ENCODE data around the gene APPBP2. TPM values are rescaled to one million over a fixed set of nuclear protein-coding genes. Genes with fewer than 3 reads are reported as not detected.
"Not testable (repeated sequence)": the region's sequence is repeated elsewhere in the genome, so short reads cannot be mapped to it uniquely, and the experiment has no call there.

Gene APPBP2
- total RNA-seq, 1 donor from 2014 or later = 31.1 TPM

DNA sequence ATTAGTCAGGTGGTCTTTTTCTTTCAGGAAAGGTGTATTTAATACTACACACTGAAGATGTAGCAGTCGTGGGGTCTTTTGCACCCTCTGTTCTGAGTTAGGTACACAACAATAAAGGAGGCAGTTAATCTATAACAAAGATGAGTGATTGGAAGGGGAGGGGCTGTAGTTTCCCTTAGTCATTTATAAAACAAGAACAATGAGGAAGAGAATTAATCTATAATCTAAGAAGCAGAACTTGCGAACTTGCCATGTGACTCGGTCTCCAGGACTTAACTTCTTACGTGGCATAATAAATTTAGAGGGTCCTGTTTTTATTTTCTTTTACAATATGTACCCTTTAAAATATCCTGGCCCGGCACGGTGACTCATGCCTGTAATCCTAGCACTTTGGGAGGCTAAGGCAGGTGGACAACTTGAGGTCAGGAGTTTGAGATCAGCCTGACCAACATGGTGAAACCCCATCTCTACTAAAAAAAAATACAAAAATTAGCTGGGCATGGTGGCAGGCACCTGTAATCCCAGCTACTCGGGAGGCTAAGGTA lies 8.6 kb upstream of the APPBP2 start:
- intact Hi-C loops (cut with micrococcal nuclease) = no loop called here

DNA sequence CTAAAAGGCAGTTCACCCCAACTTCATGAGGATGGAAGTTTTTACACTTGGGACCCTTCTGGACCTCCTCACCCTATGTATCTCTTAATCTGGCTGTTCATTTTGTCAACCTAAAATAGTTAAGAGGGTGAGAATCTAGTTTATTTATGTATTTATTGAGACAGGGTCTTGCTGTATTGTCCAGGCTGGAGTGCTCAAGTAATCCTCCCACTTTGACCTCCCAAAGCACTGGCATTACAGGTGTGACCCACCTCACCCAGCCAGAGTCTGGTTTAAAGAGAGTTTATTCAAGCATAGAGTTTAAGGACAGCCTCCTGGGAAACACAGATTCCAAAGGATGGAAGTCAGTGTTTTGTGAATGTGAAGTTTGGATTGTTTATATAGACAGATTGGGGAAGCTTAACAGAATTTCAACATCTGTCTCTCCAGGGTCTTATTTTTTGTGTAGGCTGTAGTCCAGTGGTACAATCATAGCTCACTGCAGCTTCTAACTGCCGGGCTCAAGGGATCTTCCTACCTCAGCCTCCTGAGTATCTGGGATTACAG lies 8.0 kb upstream of the APPBP2 start:
- intact Hi-C loops (cut with micrococcal nuclease) = no loop called here

DNA sequence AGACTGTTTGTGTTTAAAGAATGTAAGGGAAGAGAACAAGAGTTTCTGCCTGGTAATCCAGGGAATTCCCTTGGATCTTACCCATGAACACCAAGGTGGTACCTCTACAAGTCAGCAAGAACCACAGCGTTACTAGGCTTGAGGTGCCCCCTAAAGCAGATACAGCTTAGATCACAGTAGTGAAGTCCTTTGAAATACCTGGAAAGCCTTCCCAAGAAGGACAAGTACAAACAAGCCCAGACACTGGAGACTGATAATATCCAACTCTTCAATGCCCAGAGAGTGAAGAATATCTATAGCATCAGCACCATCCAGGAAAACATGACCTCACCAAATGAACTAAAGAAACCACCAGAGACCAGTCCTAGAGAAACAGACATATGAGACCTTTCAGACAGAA lies 3.8 kb upstream of the APPBP2 start:
- intact Hi-C loops (cut with micrococcal nuclease) = loop anchor here (5.0 to 10.0 kb wide), 2 partner anchors 395 to 638 kb away; partner anchors contain the start of genes RPS6KB1 and TUBD1

DNA sequence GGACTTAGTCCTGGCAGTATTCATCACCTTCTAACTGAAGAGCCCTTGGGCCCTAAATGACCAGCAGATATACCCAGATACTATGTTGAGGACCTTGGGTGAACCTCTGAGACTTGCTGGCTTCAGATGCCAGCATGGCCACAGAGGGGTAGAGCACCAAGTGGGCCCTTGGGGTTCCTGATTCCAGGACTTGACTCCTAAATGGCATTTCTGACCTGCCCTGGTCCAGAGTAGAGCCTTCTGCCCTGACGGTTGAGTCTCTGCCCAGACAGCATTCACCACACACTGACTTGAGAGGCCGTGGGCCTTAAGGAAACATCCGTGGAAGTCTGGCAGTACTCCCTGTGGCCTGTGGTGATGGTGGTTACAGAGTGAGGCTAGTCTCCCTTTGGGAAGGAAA lies 2.8 kb upstream of the APPBP2 start:
- intact Hi-C loops (cut with micrococcal nuclease) = loop anchor here (5.0 to 10.0 kb wide), 2 partner anchors 394 to 637 kb away; partner anchors contain the start of genes RPS6KB1 and TUBD1

DNA sequence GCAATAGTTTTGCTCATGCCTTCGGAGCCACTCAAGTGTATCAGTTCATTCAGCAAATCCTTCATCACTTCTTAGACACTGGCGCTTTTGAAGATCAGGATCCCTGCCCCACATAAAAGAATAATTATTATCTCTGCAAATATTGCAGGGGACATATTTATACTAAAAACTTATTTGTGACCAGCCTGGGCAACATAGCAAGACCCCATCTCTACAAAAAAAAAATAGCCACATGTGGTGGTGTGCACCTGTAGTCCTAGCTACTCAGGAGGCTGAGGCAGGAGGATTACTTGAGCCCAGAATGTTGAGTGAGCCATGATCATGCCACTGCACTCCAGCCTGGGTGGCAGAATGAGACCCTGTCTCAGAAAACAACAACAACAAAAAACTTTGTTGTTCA lies 1.7 kb upstream of the APPBP2 start:
- intact Hi-C loops (cut with micrococcal nuclease) = loop anchor here (2.0 to 10.0 kb wide), 3 partner anchors 41 to 635 kb away; partner anchors contain the start of genes RPS6KB1 and TUBD1

DNA sequence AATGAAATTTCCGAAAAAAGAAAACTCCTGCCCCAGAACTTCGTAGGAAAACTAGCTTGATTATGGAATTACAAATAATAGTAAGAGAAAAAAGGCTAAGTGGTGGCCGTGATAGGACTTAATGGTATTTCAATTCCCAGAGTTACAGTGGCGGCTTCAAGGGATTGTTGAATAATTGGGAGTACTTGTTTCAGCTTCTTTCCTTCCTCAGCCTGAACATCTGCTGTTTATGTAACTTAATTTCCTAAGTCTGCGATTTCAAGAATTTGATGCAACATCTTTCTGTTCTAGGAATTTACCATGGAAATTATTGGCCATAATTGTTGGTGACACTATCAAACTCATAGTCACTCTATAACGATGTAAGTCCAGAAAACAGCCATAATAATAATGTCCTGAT lies 684 bp upstream of the APPBP2 start:
- intact Hi-C loops (cut with micrococcal nuclease) = loop anchor here (1.0 to 10.0 kb wide), 8 partner anchors 42 to 1337 kb away; partner anchors contain the start of genes BCAS3, BRIP1, RPS6KB1 and TUBD1

DNA sequence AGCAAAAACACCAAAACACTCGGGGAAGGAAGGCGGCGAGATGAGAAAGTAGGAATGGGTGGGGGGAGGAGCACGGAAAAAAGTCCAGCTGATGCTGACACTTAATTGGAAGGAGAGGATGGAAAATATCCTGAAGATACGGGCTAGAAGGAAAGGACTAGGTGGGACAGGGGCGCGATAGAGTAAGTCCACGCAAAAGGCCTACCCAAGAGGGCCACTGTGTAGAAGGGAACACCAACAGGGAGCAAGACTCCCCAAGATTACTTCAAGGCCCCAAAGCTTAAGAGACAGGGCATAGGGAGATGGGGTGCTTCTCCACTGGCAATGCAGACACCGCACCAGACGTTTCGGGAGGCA lies 736 bp downstream of the APPBP2 start:
- intact Hi-C loops (cut with micrococcal nuclease) = loop anchor here (1.0 to 10.0 kb wide), 3 partner anchors 76 to 633 kb away; partner anchors contain the start of genes RPS6KB1 and TUBD1

DNA sequence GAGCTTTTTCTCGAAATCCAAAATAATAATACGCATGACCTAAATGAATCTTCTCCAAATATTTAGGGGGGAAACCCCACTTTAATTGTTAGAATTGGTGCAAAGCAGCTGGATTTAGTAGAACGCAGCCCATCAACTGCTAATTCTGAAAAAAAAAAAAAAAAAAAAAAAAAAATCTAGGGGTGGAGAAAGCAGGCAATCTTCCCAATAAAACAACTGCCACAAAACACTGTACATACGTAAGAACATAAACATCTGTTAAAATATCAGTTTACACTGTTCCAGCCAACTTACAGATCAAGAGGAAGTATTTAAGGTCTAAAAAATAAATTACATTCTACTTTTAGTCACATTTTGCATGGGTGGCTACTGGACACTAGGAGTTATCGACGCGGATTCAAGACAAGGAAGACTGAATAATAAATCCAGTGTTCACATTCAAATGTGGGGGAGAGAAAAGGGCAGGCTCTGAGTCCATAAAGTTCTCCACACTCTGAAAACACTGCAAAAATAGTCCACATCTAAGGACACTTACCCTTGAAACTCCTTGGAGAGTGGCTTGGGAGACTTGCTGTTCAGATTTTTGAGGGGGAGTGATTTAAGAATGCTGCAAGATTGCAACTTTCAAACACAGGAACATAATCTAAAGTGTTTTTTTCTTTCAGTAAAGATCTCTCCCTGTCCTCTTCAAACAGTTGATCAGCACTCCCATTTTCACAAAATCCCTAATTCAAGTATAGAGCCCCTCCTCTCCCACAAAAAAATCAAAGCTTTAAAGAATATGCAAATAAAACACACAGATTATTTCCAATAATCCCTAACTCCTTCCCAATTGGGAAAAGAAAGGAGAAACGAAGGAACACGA lies 1.3 kb downstream of the APPBP2 start:
- intact Hi-C loops (cut with micrococcal nuclease) = loop anchor here (1.0 to 10.0 kb wide), 3 partner anchors 77 to 632 kb away; partner anchors contain the start of genes RPS6KB1 and TUBD1

DNA sequence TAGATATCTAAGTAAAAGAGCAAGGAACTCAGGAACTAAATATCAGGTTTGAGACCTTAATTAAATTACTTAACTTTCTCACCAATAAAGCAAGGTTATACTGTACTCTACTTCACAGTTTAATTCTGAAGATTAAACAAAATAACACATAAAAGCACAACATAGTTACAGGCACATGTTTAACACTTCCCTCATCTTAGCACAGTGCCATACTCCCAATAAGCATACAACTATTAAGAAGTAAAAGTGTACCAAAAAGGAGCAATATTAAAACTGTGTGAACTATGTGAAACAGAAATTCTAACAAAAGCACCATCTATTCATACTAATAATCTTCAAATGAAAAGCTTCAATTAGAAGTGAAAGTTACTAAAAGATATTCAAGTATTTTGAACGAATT lies 2.2 kb downstream of the APPBP2 start:
- intact Hi-C loops (cut with micrococcal nuclease) = loop anchor here (10.0 kb wide), 1 partner anchor 389 kb away; no protein-coding TSS in a partner anchor

DNA sequence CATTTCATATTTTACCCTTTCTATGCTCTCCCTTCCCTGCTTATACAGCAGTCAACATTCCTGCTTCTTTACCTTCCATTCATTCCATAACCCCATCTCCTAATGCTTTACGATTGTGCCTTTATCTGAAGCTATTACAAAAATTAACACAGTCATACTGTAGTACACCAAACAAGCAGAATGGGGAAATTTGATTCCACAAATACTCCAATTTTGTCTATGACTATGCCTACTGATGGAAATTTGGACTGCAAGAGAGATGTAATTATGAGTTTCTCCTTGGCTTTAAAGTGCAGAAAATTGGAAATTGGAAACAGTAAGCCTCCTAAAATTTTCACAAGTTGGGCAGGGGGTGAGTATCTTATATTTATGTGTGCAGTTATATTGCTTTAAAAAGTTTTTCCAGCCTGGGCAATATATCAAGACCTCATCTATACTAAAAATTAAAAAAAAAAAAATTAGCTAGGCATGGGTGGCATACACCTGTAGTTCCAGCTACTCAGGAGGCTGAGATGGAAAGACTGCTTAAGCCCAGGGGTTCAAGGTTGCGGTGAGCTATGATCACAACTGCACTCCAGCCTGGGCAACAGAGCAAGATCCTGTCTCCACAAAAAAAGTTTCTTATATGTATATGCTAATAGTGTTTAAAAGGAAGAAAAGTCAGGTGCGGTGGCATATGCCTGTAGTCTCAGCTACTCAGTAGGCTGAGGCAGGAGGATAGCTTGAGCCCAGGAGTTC lies 3.0 kb downstream of the APPBP2 start:
- intact Hi-C loops (cut with micrococcal nuclease) = loop anchor here (10.0 kb wide), 1 partner anchor 388 kb away; no protein-coding TSS in a partner anchor

DNA sequence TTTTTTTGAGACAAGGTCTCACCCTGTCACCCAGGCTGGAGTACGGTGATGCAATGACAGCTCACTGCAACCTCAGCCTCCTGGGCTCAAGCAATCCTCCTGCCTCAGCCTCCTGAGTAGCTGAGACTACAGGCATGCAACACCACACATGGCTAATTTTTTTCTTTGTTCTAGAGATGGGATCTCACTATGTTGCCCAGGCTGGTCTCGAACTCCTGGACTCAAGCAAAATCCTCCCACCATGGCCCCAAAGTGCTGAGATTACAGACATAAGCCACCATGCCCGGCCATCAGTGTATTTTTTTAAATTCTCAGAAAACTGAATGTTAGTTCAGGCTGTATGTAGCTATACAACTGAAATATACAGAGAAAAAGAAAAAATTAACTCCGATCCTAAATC lies 6.2 kb downstream of the APPBP2 start:
- intact Hi-C loops (cut with micrococcal nuclease) = loop anchor here (10.0 kb wide), 1 partner anchor 385 kb away; no protein-coding TSS in a partner anchor

DNA sequence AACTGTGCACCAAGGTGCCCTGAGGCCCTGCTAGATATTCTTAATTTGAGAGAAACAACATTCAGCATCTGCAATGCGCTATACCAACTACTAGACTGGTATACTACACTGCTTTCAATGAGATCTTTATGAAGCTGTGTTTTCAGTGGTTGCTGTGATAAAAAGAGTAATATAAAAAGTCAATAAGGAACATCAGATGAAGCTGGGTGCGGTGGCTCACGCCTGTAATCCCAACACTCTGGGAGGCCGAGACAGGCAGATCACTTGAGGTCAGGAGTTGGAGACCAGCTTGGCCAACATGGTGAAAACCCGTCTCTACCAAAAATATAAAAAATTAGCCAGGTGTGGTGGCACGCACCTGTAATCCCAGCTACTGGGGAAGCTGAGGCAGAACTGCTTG lies 10.4 kb downstream of the APPBP2 start:
- intact Hi-C loops (cut with micrococcal nuclease) = not testable (repeated sequence)

DNA sequence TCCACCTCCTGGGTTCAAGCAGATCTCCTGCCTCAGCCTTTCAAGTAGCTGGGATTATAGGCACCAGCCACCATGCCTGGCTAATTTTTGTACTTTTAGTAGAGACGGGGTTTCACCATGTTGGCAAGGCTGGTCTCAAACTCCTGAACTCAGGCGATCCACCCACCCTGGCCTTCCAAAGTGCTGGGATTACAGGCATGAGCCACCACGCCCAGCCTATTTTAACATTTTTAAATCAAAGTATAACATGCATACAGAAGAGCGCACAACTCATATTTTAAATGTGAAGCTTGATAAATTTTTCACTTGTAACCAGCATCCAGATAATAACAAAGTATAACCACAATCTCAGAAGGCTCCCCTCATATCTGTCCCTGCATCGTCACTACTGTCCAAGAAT lies 10.8 kb downstream of the APPBP2 start:
- intact Hi-C loops (cut with micrococcal nuclease) = not testable (repeated sequence)

DNA sequence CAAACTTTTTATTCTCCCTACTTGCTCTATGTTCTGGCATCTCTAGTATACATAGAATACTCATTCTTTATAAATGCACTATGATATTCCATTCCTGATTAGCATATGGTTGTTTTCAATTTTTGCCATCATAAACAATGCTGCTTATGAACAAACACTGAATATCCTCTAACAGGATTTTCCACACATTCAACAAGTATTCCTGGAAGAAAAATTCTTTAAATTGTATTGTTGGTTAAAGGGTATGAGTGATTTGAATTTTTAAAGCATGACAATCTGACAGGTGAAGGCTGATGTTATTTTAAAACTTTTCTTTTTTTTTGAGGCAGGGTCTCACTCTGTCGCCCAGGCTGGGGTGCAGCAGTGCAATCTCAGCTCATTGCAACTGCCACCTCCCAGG lies 11.5 kb downstream of the APPBP2 start:
- intact Hi-C loops (cut with micrococcal nuclease) = no loop called here

DNA sequence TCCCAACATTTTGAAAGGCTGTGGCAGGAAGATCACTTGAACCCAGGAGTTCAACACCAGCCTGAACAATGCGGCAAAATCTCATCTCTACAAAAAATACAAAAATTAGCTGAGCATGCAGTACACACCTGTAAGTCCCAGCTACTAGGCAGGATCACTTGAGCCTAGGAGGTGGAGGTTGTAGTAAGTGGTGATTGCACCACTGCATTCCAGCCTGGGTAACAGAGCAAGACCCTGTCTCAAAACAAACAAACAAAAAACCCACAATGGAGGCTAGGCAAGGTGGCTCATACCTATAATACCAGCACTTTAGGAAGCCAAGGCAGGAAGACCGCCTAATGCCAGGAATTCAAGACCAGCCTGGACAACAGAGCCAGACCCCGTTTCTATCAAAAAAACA lies 12.0 kb downstream of the APPBP2 start:
- intact Hi-C loops (cut with micrococcal nuclease) = no loop called here

DNA sequence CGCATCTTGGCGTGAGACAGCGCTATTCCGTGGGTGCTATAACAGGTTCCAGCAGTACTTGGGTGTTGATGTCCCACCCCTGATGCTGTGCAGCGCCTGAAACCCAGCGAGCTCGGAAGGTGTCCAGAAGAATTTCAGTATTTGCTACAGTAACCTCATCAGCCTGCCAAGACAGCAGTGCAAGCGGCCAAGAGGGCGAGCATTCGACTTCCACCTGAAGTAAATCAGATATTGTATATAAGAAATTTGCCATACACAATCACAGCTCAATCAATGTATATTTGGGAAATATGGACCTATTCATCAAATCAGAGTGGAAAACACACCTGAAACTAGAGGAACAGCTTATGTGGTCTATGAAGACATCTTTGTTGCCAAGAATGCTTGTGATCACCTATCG lies 13.0 kb downstream of the APPBP2 start:
- intact Hi-C loops (cut with micrococcal nuclease) = no loop called here

DNA sequence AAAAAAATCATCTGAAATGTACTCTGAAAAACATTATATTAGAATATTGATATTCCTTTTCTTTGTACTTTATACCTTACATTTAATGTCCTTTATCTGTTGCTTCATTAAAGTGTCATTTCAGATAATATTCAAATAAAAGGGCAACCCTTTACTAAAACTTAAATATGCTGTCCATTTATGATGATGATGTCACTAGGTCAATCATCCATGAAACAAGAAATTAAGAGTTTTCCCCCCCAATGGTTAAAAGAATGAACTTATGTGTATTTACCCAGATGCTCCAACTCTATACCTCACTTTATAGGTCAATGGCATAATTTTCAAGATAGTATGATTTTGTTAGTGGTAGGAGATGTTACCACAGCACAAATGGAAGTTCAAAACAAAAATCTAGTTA lies 15.3 kb downstream of the APPBP2 start:
- intact Hi-C loops (cut with micrococcal nuclease) = no loop called here

DNA sequence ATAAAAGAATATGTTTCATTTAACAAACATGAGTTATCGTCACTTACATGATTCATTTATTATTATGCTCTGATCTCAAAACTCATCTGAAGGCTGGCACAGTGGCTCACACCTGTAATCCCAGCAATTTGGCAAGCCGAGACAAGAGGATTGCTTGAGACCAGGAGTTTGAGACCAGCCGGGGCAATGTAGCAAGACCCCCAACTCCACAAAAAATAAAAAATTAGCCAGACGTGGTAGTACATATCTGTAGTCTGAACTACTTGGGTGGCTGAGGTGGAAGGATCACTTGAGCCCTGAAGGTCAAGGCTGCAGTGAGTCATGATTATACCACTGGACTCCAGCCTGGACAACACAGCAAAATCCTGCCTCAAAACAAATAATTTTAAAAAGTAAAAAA lies 16.0 kb downstream of the APPBP2 start:
- intact Hi-C loops (cut with micrococcal nuclease) = no loop called here

DNA sequence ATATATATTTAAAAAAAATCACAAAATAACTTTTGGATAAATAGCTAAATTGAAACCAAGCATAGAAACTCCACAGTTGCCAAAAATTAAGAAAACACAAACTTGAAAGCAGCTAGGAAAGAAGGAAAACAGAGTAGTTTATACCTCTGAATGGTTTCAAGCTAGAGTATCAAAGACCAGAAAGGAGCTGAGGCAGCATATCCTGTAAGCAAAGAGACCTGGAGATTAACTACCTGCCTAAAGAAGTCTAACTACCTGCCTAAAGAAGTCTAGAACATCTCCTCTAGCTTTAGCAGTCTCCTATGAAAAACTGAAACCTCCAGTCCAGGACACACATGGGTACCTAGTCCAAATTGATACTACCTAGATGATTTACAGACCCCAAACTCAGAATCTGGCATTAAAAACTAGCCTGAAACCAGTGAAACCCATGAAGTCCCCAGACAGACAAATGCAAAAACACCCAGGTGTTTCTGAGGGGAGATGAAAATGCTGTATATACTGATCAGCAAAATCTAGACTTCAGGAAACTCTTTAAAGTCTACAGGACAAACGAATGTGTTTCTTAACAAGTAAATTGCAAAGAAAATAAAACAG lies 17.6 kb downstream of the APPBP2 start:
- intact Hi-C loops (cut with micrococcal nuclease) = no loop called here

DNA sequence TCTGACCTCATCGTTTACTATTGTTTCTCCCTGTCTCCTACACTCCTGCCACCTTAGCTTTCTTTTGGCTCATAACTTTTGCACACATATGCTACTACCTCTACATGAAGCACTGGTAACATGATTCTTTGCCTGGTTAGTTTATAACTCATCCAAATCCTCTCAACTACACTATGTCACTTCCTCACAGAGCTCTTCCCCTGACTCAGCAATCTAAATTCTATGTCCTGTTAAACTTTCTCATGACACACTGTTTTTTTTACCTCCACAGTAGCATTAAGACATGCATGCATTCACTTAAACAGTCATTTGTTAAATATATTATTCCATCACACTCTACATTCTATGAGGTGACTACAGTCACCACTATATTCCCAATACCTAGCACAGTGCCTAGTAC lies 19.7 kb downstream of the APPBP2 start:
- intact Hi-C loops (cut with micrococcal nuclease) = no loop called here

DNA sequence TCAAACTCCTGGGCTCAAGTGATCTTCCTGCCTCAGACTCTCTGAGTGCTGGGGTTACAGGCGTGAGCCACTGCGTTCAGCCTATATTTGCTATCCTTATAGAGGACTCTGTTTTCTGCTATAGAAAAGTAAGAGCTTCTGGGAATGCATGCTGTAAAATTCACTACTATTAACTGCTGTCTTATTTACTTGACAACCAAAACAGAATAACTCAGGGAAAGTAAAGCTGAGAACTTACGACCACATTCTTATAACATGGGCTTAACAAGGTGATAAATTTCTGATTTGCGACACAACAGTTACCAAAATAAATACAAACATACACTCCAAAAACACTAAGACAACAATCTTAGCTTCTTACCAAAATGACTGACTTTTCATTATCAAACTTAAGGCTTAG lies 23.9 kb downstream of the APPBP2 start:
- intact Hi-C loops (cut with micrococcal nuclease) = no loop called here

Measured in T-helper 1 cell treated with Interleukin-12 subunit alpha and Interleukin-12 subunit beta and Interleukin-4 antibody, amounts not matched to agents 30 ng/mL and 1 ng/mL, for 36 hours (primary cell).